Mesothelial cell of epicardium (in vitro differentiated cells): ENCODE measurements around the gene FOXP1. TPM values are rescaled to one million over a fixed set of nuclear protein-coding genes. Genes with fewer than 3 reads are reported as not detected.

Experiments used
- DNase-seq, 2 experiments: peaks; one replicate each; pipeline ENCODE4 v3.0.0; 2021; ENCODE audit warnings: low spot score in 2 of 2; ENCODE audit not compliant: unreplicated experiment in 2 of 2
- H3K27ac Mint-ChIP-seq: 2 replicates; pipeline ENCODE4 v1.8.0; 2021; ENCODE audit warnings: mixed read lengths
- H3K27me3 Mint-ChIP-seq: 2 replicates; pipeline ENCODE4 v1.8.0; 2021; ENCODE audit warnings: low read depth, mixed read lengths
- H3K36me3 Mint-ChIP-seq: 2 replicates; pipeline ENCODE4 v1.8.0; 2021; ENCODE audit warnings: mixed read lengths
- H3K4me1 Mint-ChIP-seq: 2 replicates; pipeline ENCODE4 v1.8.0; 2021; ENCODE audit warnings: mixed read lengths
- H3K4me3 Mint-ChIP-seq: 2 replicates; pipeline ENCODE4 v1.8.0; 2021; ENCODE audit warnings: mild to moderate bottlenecking, moderate library complexity, mixed read lengths
- H3K9me3 Mint-ChIP-seq: 2 replicates; pipeline ENCODE4 v1.8.0; 2021; ENCODE audit warnings: mixed read lengths
- total RNA-seq: library from RNA; stranded (reverse); gene quantifications from 3 replicates; pipeline ENCODE4 v1.2.1, GENCODE V29; 2021
- TF ChIP-seq, protein P1 (sequence below): fragments of 200-600 bp; sonication (generic); IDR thresholded peaks from one replicate; pipeline ENCODE4 v1.5.0; 2021; ENCODE audit warnings: antibody characterized with exemption; ENCODE audit not compliant: unreplicated experiment

Gene FOXP1
- total RNA-seq, 1 donor from 2014 or later: 187 TPM

DNA sequence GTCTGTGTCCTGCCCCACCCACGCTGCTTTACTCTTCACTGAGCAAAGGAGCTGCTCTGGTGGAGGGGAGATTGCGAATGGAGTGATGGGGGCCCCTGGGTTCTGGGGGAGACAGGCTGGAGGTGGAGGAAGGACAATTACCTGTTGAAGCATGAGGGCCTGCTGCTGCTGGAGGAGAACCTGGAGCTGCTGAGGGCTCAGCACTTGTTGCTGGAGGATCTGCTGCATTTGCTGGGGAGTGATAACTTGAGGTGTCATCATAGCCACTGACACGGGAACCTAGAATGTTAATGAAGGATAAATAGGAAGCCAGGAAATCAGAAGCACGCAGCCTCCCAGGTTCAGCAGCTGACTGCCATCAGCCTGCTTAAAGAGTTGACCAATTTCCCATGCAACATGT is 530.0 kb downstream of the FOXP1 start:
- Mint-ChIP-seq H3K27me3 (no peaks in the 10 kb centered on the region), H3K9me3 (no peaks in the 10 kb centered on the region), H3K36me3 (peaks cover 6% of the 10 kb centered on the region), H3K4me3 (no peak overlapping the region), H3K4me1 (peaks cover 97% of the 10 kb centered on the region), H3K27ac (peak overlapping the region; percentile 91)
- TF ChIP-seq, protein P1, sequence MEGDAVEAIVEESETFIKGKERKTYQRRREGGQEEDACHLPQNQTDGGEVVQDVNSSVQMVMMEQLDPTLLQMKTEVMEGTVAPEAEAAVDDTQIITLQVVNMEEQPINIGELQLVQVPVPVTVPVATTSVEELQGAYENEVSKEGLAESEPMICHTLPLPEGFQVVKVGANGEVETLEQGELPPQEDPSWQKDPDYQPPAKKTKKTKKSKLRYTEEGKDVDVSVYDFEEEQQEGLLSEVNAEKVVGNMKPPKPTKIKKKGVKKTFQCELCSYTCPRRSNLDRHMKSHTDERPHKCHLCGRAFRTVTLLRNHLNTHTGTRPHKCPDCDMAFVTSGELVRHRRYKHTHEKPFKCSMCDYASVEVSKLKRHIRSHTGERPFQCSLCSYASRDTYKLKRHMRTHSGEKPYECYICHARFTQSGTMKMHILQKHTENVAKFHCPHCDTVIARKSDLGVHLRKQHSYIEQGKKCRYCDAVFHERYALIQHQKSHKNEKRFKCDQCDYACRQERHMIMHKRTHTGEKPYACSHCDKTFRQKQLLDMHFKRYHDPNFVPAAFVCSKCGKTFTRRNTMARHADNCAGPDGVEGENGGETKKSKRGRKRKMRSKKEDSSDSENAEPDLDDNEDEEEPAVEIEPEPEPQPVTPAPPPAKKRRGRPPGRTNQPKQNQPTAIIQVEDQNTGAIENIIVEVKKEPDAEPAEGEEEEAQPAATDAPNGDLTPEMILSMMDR: no peak
- no peak for DNase-seq

DNA sequence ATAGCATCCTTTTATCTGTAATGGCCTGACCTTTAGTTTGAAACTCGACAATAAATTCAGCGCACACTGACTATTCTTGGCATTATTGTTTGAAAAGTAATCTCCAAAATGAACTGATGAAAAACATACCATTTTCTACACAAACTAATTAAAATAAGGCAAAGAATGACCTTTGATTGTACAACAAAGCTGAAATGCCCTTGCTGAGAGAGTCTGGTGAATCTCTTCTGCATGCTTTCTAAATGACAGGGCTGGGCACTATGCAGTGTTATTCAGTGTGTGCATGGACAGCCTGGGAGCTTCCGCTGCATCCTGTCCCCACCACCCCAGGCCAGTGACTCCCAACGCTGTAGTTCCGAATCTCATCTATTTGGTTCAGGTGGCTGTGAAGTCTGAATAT is 530.8 kb downstream of the FOXP1 start:
- H3K4me1 Mint-ChIP-seq: peaks cover 99% of the 10 kb centered on the region
- H3K36me3 Mint-ChIP-seq: peaks cover 6% of the 10 kb centered on the region
- peak overlapping the region; percentile 91 for H3K27ac Mint-ChIP-seq
- no peak overlapping the region for H3K4me3 Mint-ChIP-seq
- DNase-seq: no peak
- H3K27me3 Mint-ChIP-seq: no peaks in the 10 kb centered on the region
- no peaks in the 10 kb centered on the region for H3K9me3 Mint-ChIP-seq
- TF ChIP-seq, protein P1: no peak

DNA sequence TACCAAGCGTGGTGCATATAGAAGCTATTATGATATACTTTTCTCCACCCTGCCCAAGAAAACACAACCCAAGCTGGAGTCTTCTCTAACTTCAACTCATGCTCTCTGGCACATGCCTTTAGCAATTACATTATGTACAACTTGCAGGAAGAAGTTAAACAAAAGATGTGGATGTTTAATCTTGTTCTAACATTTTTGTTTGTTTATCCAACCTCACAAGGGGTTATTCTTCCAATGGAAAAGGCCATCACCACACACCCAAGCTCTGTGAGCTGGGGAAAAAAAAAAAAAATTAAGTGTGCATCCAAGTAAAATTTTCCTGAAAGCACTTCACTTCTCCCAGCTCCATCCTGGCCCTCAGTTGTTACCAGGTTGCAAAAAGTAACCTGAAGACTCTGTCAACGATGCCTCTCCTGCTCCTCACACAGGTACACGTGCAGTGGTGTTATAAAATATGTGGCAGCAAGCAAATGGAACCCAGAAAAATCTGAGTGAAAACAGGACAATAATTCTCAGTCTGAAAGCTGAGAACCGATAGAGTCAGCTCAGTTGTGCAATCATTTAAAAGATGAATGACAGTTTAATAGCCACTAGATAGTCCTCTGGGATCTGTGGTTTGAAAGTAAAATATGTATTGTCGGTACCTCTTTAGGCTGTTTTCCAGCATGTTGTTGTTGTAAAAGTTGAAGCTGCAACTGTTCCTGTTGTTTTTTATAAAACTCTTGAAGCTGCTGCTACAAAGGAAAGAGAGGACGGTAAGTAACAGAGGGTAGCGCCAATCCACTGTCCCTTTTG is 531.4 kb downstream of the FOXP1 start:
- no peak for DNase-seq
- Mint-ChIP-seq H3K27me3 (no peaks in the 10 kb centered on the region), H3K9me3 (no peaks in the 10 kb centered on the region), H3K27ac (peak overlapping the region; percentile 91), H3K36me3 (peaks cover 6% of the 10 kb centered on the region), H3K4me1 (peaks cover 100% of the 10 kb centered on the region), H3K4me3 (no peak overlapping the region)
- TF ChIP-seq, protein P1: no peak

DNA sequence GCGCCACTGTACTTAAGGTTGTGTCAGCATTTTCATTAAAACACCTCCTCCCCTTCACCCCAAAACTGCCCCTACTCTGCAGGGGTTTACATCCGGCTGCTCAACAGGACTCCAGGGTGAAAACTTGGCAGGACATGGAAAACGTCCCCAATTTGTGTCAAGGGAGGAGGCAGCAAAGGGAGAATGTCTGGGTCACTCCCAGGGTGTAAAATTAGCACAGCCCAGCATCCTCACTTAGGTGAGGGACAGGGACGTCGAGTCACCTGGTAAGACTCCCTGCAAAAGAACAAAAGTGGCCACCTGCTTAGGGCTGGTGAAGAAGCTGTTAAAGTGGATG is 532.3 kb downstream of the FOXP1 start:
- Mint-ChIP-seq H3K27me3 (no peaks in the 10 kb centered on the region), H3K4me3 (no peak overlapping the region), H3K9me3 (no peaks in the 10 kb centered on the region), H3K36me3 (peaks cover 11% of the 10 kb centered on the region), H3K4me1 (peaks cover 99% of the 10 kb centered on the region), H3K27ac (peak overlapping the region; percentile 91)
- TF ChIP-seq, protein P1: no peak
- DNase-seq: no peak

DNA sequence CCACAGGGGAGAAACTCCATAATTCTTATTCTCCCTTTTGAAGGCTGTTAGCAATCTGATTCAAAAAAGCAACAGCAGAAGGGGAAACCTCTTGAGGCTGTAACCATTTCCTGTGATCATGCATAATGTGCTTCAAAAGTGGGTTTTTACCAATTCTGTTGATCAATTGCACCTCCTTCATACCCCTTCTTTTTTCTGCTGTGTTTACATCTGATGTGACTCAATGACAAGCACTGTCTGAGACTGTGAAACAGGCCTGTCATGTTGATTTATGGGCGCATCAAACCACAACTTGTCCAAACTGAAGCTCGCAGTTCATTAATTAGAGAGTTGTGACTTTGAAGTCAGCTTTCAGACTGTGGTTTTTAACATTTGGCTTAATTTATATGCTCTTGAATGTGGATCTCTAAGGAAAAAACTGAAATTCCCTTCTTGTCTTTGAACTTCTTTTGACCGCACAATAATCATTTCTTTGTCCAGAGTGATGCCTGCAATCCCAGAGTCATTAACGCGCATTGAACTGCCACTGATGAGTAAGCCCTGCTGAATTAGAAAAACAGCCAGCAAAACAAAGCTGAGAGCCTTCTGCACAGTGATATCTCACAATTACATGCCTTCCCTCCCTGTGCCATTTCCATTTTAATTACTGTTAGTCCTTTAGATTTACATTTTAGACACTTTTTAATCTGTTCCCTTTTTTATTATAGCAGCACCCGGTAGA is 532.8 kb downstream of the FOXP1 start:
- Mint-ChIP-seq H3K4me1 (peaks cover 97% of the 10 kb centered on the region), H3K27ac (peak overlapping the region; percentile 91), H3K36me3 (peaks cover 15% of the 10 kb centered on the region), H3K9me3 (no peaks in the 10 kb centered on the region), H3K27me3 (no peaks in the 10 kb centered on the region), H3K4me3 (no peak overlapping the region)
- DNase-seq: no peak
- TF ChIP-seq, protein P1: no peak
